ENCODE data around the gene RAB15.

RAB15 gene

GRCh38 chr14:64971943-64972791, at the start of gene RAB15:
RAB15 (minus strand) TSS chr14:64972336; CDS start chr14:64972076, 260 bp downstream.
- peak; percentile 59 for DNase-seq

GRCh38 chr14:65019944-65020566, 47.9 kb upstream of the RAB15 start:
- no peak for DNase-seq

GRCh38 chr14:65016471-65016870, 44.3 kb upstream of the RAB15 start:
- no peak for DNase-seq

GRCh38 chr14:65015391-65015790, 43.3 kb upstream of the RAB15 start:
- no peak for DNase-seq

- DNase-seq: no peak
Measured at GRCh38 chr14:65012353-65012752, 40.2 kb upstream of the RAB15 start.

GRCh38 chr14:65011538-65011937, 39.4 kb upstream of the RAB15 start:
- DNase-seq: no peak

GRCh38 chr14:65010211-65010931, 38.2 kb upstream of the RAB15 start:
- DNase-seq: no peak

GRCh38 chr14:65007202-65007601, 35.1 kb upstream of the RAB15 start:
- DNase-seq: no peak

- DNase-seq: no peak
Measured at GRCh38 chr14:65006261-65006721, 34.2 kb upstream of the RAB15 start.

- no peak for DNase-seq
Measured at GRCh38 chr14:65003394-65003793, 31.3 kb upstream of the RAB15 start.

GRCh38 chr14:65002586-65003210, 30.6 kb upstream of the RAB15 start:
- no peak for DNase-seq

- DNase-seq: no peak
Measured at GRCh38 chr14:65001723-65002122, 29.6 kb upstream of the RAB15 start.

GRCh38 chr14:65000898-65001591, 28.9 kb upstream of the RAB15 start:
- no peak for DNase-seq

- DNase-seq: no peak
Measured at GRCh38 chr14:64998455-64998931, 26.4 kb upstream of the RAB15 start.

GRCh38 chr14:64997108-64997794, 25.1 kb upstream of the RAB15 start:
- DNase-seq: no peak

GRCh38 chr14:64995291-64995690, 23.2 kb upstream of the RAB15 start:
- DNase-seq: no peak

- no peak for DNase-seq
Measured at GRCh38 chr14:64994540-64994939, 22.4 kb upstream of the RAB15 start.

- no peak for DNase-seq
Measured at GRCh38 chr14:64993266-64993930, 21.3 kb upstream of the RAB15 start.

GRCh38 chr14:64992328-64992885, 20.3 kb upstream of the RAB15 start:
- DNase-seq: no peak

- no peak for DNase-seq
Measured at GRCh38 chr14:64990939-64991338, 18.8 kb upstream of the RAB15 start.

GRCh38 chr14:64990296-64990695, 18.2 kb upstream of the RAB15 start:
- no peak for DNase-seq
